Measurements from ENCODE around the gene TOMM20. TPM values are rescaled to one million over a fixed set of nuclear protein-coding genes. Genes with fewer than 3 reads are reported as not detected.

Gene TOMM20
- total and polyA plus RNA-seq, 2 experiments from 2014 or later: 138 to 159 TPM

GRCh38 chr1:235060607-235061470 is 67.8 kb downstream of the TOMM20 start:
- Histone ChIP-seq H3K4me2 (peak overlapping the region; percentile 29), H3F3A (replicated peaks; ENCODE audit: low read depth) (0 out of 2 replicates have a peak, but pooled peaks cover 6% of the 10 kb centered on the region), H3K4me1 (ENCODE audit: insufficient read depth) (peaks cover 23% of the 10 kb centered on the region), H4K20me1 (replicated peaks; ENCODE audit: insufficient read depth) (no peaks in the 10 kb centered on the region), H3K9me2 (ENCODE audit: insufficient read depth) (no peaks in the 10 kb centered on the region), H2AFZ (peak overlapping the region; percentile 63), H3K36me3 (ENCODE audit: insufficient read depth) (no peaks in the 10 kb centered on the region), H3K27ac (ENCODE audit: low read depth) (peak overlapping the region; percentile 69), H3K27me3 (ENCODE audit: insufficient read depth) (no peaks in the 10 kb centered on the region), H3K4me3 (no peak overlapping the region), H3K79me2 (replicated peaks; ENCODE audit: insufficient read depth) (no peaks in the 10 kb centered on the region)
- DNase-seq (ENCODE audit: low spot score): peak; percentile 55
- peak overlapping the region; percentile 48; the same call in 2 of the 3 replicates for H3K4me3 Mint-ChIP-seq
- TF ChIP-seq ZNF114 (CRISPR knock-in tag; IDR thresholded peaks at IDR 0.05) (peak; percentile 53; the same call in 1 of the 2 replicates), STAT1 (IDR thresholded peaks at IDR 0.05; ENCODE audit: unreplicated experiment) (no peak)
- TF ChIP-seq, protein P1, sequence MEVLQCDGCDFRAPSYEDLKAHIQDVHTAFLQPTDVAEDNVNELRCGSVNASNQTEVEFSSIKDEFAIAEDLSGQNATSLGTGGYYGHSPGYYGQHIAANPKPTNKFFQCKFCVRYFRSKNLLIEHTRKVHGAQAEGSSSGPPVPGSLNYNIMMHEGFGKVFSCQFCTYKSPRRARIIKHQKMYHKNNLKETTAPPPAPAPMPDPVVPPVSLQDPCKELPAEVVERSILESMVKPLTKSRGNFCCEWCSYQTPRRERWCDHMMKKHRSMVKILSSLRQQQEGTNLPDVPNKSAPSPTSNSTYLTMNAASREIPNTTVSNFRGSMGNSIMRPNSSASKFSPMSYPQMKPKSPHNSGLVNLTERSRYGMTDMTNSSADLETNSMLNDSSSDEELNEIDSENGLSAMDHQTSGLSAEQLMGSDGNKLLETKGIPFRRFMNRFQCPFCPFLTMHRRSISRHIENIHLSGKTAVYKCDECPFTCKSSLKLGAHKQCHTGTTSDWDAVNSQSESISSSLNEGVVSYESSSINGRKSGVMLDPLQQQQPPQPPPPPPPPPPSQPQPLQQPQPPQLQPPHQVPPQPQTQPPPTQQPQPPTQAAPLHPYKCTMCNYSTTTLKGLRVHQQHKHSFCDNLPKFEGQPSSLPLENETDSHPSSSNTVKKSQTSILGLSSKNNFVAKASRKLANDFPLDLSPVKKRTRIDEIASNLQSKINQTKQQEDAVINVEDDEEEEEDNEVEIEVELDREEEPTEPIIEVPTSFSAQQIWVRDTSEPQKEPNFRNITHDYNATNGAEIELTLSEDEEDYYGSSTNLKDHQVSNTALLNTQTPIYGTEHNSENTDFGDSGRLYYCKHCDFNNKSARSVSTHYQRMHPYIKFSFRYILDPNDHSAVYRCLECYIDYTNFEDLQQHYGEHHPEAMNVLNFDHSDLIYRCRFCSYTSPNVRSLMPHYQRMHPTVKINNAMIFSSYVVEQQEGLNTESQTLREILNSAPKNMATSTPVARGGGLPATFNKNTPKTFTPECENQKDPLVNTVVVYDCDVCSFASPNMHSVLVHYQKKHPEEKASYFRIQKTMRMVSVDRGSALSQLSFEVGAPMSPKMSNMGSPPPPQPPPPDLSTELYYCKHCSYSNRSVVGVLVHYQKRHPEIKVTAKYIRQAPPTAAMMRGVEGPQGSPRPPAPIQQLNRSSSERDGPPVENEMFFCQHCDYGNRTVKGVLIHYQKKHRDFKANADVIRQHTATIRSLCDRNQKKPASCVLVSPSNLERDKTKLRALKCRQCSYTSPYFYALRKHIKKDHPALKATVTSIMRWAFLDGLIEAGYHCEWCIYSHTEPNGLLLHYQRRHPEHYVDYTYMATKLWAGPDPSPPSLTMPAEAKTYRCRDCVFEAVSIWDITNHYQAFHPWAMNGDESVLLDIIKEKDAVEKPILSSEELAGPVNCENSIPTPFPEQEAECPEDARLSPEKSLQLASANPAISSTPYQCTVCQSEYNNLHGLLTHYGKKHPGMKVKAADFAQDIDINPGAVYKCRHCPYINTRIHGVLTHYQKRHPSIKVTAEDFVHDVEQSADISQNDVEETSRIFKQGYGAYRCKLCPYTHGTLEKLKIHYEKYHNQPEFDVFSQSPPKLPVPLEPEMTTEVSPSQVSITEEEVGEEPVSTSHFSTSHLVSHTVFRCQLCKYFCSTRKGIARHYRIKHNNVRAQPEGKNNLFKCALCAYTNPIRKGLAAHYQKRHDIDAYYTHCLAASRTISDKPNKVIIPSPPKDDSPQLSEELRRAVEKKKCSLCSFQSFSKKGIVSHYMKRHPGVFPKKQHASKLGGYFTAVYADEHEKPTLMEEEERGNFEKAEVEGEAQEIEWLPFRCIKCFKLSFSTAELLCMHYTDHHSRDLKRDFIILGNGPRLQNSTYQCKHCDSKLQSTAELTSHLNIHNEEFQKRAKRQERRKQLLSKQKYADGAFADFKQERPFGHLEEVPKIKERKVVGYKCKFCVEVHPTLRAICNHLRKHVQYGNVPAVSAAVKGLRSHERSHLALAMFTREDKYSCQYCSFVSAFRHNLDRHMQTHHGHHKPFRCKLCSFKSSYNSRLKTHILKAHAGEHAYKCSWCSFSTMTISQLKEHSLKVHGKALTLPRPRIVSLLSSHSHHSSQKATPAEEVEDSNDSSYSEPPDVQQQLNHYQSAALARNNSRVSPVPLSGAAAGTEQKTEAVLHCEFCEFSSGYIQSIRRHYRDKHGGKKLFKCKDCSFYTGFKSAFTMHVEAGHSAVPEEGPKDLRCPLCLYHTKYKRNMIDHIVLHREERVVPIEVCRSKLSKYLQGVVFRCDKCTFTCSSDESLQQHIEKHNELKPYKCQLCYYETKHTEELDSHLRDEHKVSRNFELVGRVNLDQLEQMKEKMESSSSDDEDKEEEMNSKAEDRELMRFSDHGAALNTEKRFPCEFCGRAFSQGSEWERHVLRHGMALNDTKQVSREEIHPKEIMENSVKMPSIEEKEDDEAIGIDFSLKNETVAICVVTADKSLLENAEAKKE (CRISPR knock-in tag; IDR thresholded peaks at IDR 0.05): peak; percentile 98
- peaks cover 48% of the 10 kb centered on the region for H3K4me1 Mint-ChIP-seq
- peak overlapping the region; percentile 92 for H3K27ac Mint-ChIP-seq
- no peaks in the 10 kb centered on the region; the same call in 2 of the 3 replicates for H3K9me3 Mint-ChIP-seq
- peak; percentile 91 for ATAC-seq
- no peaks in the 10 kb centered on the region; the same call in 2 of the 3 replicates for H3K36me3 Mint-ChIP-seq (ENCODE audit: low read depth)
- peaks cover 6% of the 10 kb centered on the region for H3K27me3 Mint-ChIP-seq (ENCODE audit: insufficient read depth, low read depth, poor library complexity)

Small RNA genes lying within 50 kb of the gene (small RNA-seq; reads per million reads assigned to genes)
- gene AL732292.1 (ENCODE audit: low replicate concordance): not detected
- 0.20 reads per million for gene SNORA14B (ENCODE audit: low replicate concordance)

Other genes starting within 250 kb of the TOMM20 start
- gene RBM34, start 32.4 kb upstream of the TOMM20 start, total RNA-seq (2014; rRNA removed; shearing (Covaris generic)): 51.8 and 55.1 TPM in 2 replicates
- 177 and 197 TPM in 2 replicates for gene RBM34, start 32.4 kb upstream of the TOMM20 start, polyA plus RNA-seq (2016; fragmentation: Nextera tagmentation; extraction: Ambion mirVana)
- 25.1 and 26.2 TPM in 2 replicates for gene ARID4B, start 199.3 kb upstream of the TOMM20 start, total RNA-seq (2014; rRNA removed; shearing (Covaris generic))
- 45.0 and 59.8 TPM in 2 replicates for gene ARID4B, start 199.3 kb upstream of the TOMM20 start, polyA plus RNA-seq (2016; fragmentation: Nextera tagmentation; extraction: Ambion mirVana)
- gene GGPS1, start 199.7 kb upstream of the TOMM20 start, total RNA-seq (2014; rRNA removed; shearing (Covaris generic)): 33.9 and 37.1 TPM in 2 replicates
- gene GGPS1, start 199.7 kb upstream of the TOMM20 start, polyA plus RNA-seq (2016; fragmentation: Nextera tagmentation; extraction: Ambion mirVana): 48.0 and 56.8 TPM in 2 replicates
- 42.7 and 45.6 TPM in 2 replicates for gene TBCE, start 238.6 kb upstream of the TOMM20 start, total RNA-seq (2014; rRNA removed; shearing (Covaris generic))
- 64.8 and 72.4 TPM in 2 replicates for gene TBCE, start 238.6 kb upstream of the TOMM20 start, polyA plus RNA-seq (2016; fragmentation: Nextera tagmentation; extraction: Ambion mirVana)